GM19043 (cell line): Measurements from ENCODE around the gene FCN2.
"Not testable (repeated sequence)": the region's sequence is repeated elsewhere in the genome, so short reads cannot be mapped to it uniquely, and the experiment has no call there.

Source experiments
- ATAC-seq: cut with Tn5 transposase; IDR thresholded peaks from one replicate; pipeline ENCODE4 v1.9.1; 2021; ENCODE audit warnings: low read depth; ENCODE audit not compliant: unreplicated experiment

The FCN2 gene

GRCh38 chr9:134847138-134847537 is 33.5 kb upstream of the FCN2 start:
- ATAC-seq: no peak

- no peak for ATAC-seq
Observed at GRCh38 chr9:134847752-134848432, 32.7 kb upstream of the FCN2 start.

GRCh38 chr9:134848504-134848903 is 32.1 kb upstream of the FCN2 start:
- ATAC-seq: no peak

GRCh38 chr9:134850611-134851010 is 30.0 kb upstream of the FCN2 start:
- no peak for ATAC-seq

GRCh38 chr9:134851020-134851419 is 29.6 kb upstream of the FCN2 start:
- ATAC-seq: no peak

- no peak for ATAC-seq
Observed at GRCh38 chr9:134852906-134853654, 27.5 kb upstream of the FCN2 start.

GRCh38 chr9:134853893-134854292 is 26.7 kb upstream of the FCN2 start:
- ATAC-seq: no peak

GRCh38 chr9:134854541-134854981 is 26.0 kb upstream of the FCN2 start:
- no peak for ATAC-seq

- no peak for ATAC-seq
Observed at GRCh38 chr9:134855231-134855899, 25.2 kb upstream of the FCN2 start.

GRCh38 chr9:134855900-134856377 is 24.7 kb upstream of the FCN2 start:
- ATAC-seq: no peak

GRCh38 chr9:134857451-134857850 is 23.2 kb upstream of the FCN2 start:
- not testable (repeated sequence) for ATAC-seq

GRCh38 chr9:134858051-134858841 is 22.4 kb upstream of the FCN2 start:
- ATAC-seq: peak; percentile 75

- ATAC-seq: no peak
Observed at GRCh38 chr9:134860510-134860909, 20.1 kb upstream of the FCN2 start.

GRCh38 chr9:134861595-134862334 is 18.8 kb upstream of the FCN2 start:
- no peak for ATAC-seq

GRCh38 chr9:134863306-134863902 is 17.2 kb upstream of the FCN2 start:
- ATAC-seq: no peak

- ATAC-seq: no peak
Observed at GRCh38 chr9:134863941-134864820, 16.4 kb upstream of the FCN2 start.

GRCh38 chr9:134864821-134865190 is 15.8 kb upstream of the FCN2 start:
- ATAC-seq: no peak

GRCh38 chr9:134867917-134868750 is 12.5 kb upstream of the FCN2 start:
- ATAC-seq: no peak
